HCT116 (cell line): ENCODE measurements around the gene CS. TPM values are rescaled to one million over a fixed set of nuclear protein-coding genes. Genes with fewer than 3 reads are reported as not detected.
"Not testable (repeated sequence)": the region's sequence is repeated elsewhere in the genome, so short reads cannot be mapped to it uniquely, and the experiment has no call there.

Experiments used
- ATAC-seq: fragments of 200-7000 bp; cut with Tn5 transposase; 2 replicates; pipeline ENCODE4 v1.9.1; 2020; ENCODE audit warnings: mild to moderate bottlenecking, moderate library complexity
- BruUV-seq: library from RNA; stranded (reverse); fragments of 400-500 nt; replicated peaks from 2 replicates; lab custom pipeline; 2021; lab: Mats Ljungman, UMichigan
- CTCF ChIA-PET: fragments of 300-600 bp; sonication (Branson Sonifier 250); formaldehyde crosslinking; loops from one replicate; lab custom pipeline; 2021; ENCODE audit warnings: antibody characterized with exemption; lab: Charles Lee
- POLR2A ChIA-PET: fragments of 300-600, 350-600 bp; sonication (Branson Sonifier 250); formaldehyde crosslinking; loops from one replicate; lab custom pipeline; 2021; ENCODE audit warnings: antibody characterized with exemption; lab: Charles Lee
- RAD21 ChIA-PET, 2 experiments: fragments of 300-600 bp; sonication (Branson Sonifier 250); formaldehyde crosslinking; loops; one replicate each; lab custom pipeline; 2023; ENCODE audit warnings: low total read pairs in 2 of 2; ENCODE audit not compliant: uncharacterized antibody in 2 of 2, unreplicated experiment in 2 of 2, low non-redundant PET in 1 of 2; lab: Charles Lee
- DNase-seq: peaks from one replicate; pipeline ENCODE4 v3.0.0-alpha.2; 2010; ENCODE audit warnings: low read depth, low spot score
- H2AFZ ChIP-seq: fragments of 200-600 bp; shearing (Covaris generic), sonication (generic); 2 replicates; pipeline ENCODE4 v1.6.1; 2017; ENCODE audit warnings: low read depth, mixed run types, mixed read lengths, antibody characterized with exemption, low read length; ENCODE audit not compliant: poor library complexity, severe bottlenecking
- H3K27ac ChIP-seq: 2 replicates; pipeline ENCODE4 v1.5.1; 2012; ENCODE audit warnings: low read depth, low read length
- H3K27me3 ChIP-seq: fragments of 200-600 bp; sonication (generic); 2 replicates; pipeline ENCODE4 v1.6.1; 2016; ENCODE audit warnings: mixed run types, low read length, mixed read lengths; ENCODE audit not compliant: insufficient read depth
- H3K36me3 ChIP-seq, 2 experiments: fragments of 200-500 bp in 1 of 2; fragments of 200-600 bp in 1 of 2; sonication (Bioruptor generic) in 1 of 2; sonication (generic) in 1 of 2; 2 replicates each; pipeline versions ENCODE4 v1.5.1 to v1.6.1; 2014 to 2016; ENCODE audit warnings: low read length in 2 of 2, inconsistent platforms in 1 of 2, mixed read lengths in 1 of 2, mixed run types in 1 of 2; ENCODE audit not compliant: insufficient read depth in 2 of 2, control insufficient read depth in 1 of 2
- H3K4me1 ChIP-seq, 2 experiments: fragments of 200-600 bp in 1 of 2; sonication (generic) in 1 of 2; 2 replicates each; pipeline versions ENCODE4 v1.5.1 to v1.6.1; 2012 to 2017; ENCODE audit warnings: low read length in 2 of 2, inconsistent platforms in 1 of 2, mild to moderate bottlenecking in 1 of 2, mixed read lengths in 1 of 2, mixed run types in 1 of 2, moderate library complexity in 1 of 2; ENCODE audit not compliant: insufficient read depth in 2 of 2, control insufficient read depth in 1 of 2
- H3K4me2 ChIP-seq: fragments of 200-600 bp; sonication (generic); 2 replicates; pipeline ENCODE4 v1.6.1; 2017; ENCODE audit warnings: mixed run types, low read length, mixed read lengths
- H3K4me3 ChIP-seq, 2 experiments: fragments of 200-600 bp in 1 of 2; sonication (generic) in 1 of 2; replicated peaks in 1 of 2; 2 replicates each; pipeline ENCODE4 v1.5.1; 2011 to 2016; ENCODE audit warnings: low read length in 2 of 2, control low read depth in 1 of 2, low read depth in 1 of 2, mild to moderate bottlenecking in 1 of 2, mixed read lengths in 1 of 2, mixed run types in 1 of 2
- H3K79me2 ChIP-seq: fragments of 200-600 bp; sonication (generic); 2 replicates; pipeline ENCODE4 v1.6.1; 2017; ENCODE audit warnings: mild to moderate bottlenecking, mixed run types, low read length, moderate library complexity, mixed read lengths; ENCODE audit not compliant: insufficient read depth
- H3K9ac ChIP-seq: fragments of 200-600 bp; sonication (generic); 2 replicates; pipeline ENCODE4 v1.6.1; 2016; ENCODE audit warnings: low read length, mixed read lengths
- H3K9me2 ChIP-seq: fragments of 200-600 bp; sonication (generic), shearing (Covaris generic); 2 replicates; pipeline ENCODE4 v1.6.1; 2017; ENCODE audit warnings: mixed run types, mild to moderate bottlenecking, moderate library complexity; ENCODE audit not compliant: insufficient read depth
- H3K9me3 ChIP-seq, 2 experiments: fragments of 200-500 bp in 1 of 2; fragments of 200-600 bp in 1 of 2; sonication (Bioruptor generic) in 1 of 2; sonication (generic) in 1 of 2; 2 replicates each; pipeline ENCODE4 v1.6.1; 2014 to 2017; ENCODE audit warnings: low read length in 2 of 2, mixed read lengths in 2 of 2, inconsistent platforms in 1 of 2, low read depth in 1 of 2, mild to moderate bottlenecking in 1 of 2, mixed run types in 1 of 2, moderate library complexity in 1 of 2; ENCODE audit not compliant: control insufficient read depth in 1 of 2, insufficient read depth in 1 of 2
- H4K20me1 ChIP-seq: fragments of 200-600 bp; sonication (generic), shearing (Covaris generic); 2 replicates; pipeline ENCODE4 v1.6.1; 2017; ENCODE audit warnings: mixed run types, mild to moderate bottlenecking, moderate library complexity; ENCODE audit not compliant: insufficient read depth
- RAD21 ChIP-seq: IDR thresholded peaks from 2 replicates; pipeline ENCODE4 v1.6.1; 2012; ENCODE audit warnings: low read depth, mild to moderate bottlenecking
- SRF ChIP-seq: IDR thresholded peaks from 2 replicates; pipeline ENCODE4 v1.6.1; 2012; ENCODE audit warnings: low read depth
- intact Hi-C: fragments of 100-400 bp; cut with micrococcal nuclease; formaldehyde crosslinking; loops from 2 replicates; pipeline ENCODE4 v1.10.0; 2022
- total RNA-seq: library from RNA; stranded (reverse); gene quantifications from one replicate; pipeline ENCODE4 v1.2.1, GENCODE V29; 2021; ENCODE audit not compliant: unreplicated experiment
- TF ChIP-seq, protein P1 (sequence below), 3 experiments: fragments of 200-600 bp in 1 of 3; sonication (generic) in 1 of 3; IDR thresholded peaks in 2 of 3; conservative IDR thresholded peaks in 1 of 3; 2 replicates each; pipeline ENCODE4 v1.5.1; 2012 to 2017; ENCODE audit warnings: low read depth in 2 of 3, low read length in 2 of 3, antibody characterized with exemption in 1 of 3, borderline replicate concordance in 1 of 3, control low read depth in 1 of 3, mild to moderate bottlenecking in 1 of 3, mixed read lengths in 1 of 3, mixed run types in 1 of 3, moderate library complexity in 1 of 3; ENCODE audit not compliant: insufficient read depth in 1 of 3
- TF ChIP-seq, protein P2 (sequence below): IDR thresholded peaks from 2 replicates; pipeline ENCODE4 v1.6.1; 2012

CS gene
- total RNA-seq, 1 experiment from 2014 or later, result 270 TPM

GRCh38 chr12:56346675-56347074, 46.5 kb upstream of the CS start:
- Histone ChIP-seq H3K79me2 (no peaks in the 10 kb centered on the region), H3K9me3 (no peaks in the 10 kb centered on the region), H3K4me3 (no peak overlapping the region), H3K27me3 (no peaks in the 10 kb centered on the region), H3K9ac (no peak overlapping the region), H3K9me2 (no peaks in the 10 kb centered on the region), H2AFZ (no peak overlapping the region), H3K36me3 (peaks cover 17 to 20% of the 10 kb centered on the region in 2 experiments; a peak in 3 of 4 replicates), H3K4me2 (no peak overlapping the region), H4K20me1 (no peaks in the 10 kb centered on the region), H3K27ac (no peak overlapping the region), H3K4me1 (no peaks in the 10 kb centered on the region)
- TF ChIP-seq SRF (no peak), RAD21 (peak; percentile 21; the same call in 1 of the 2 replicates)
- TF ChIP-seq, protein P1, sequence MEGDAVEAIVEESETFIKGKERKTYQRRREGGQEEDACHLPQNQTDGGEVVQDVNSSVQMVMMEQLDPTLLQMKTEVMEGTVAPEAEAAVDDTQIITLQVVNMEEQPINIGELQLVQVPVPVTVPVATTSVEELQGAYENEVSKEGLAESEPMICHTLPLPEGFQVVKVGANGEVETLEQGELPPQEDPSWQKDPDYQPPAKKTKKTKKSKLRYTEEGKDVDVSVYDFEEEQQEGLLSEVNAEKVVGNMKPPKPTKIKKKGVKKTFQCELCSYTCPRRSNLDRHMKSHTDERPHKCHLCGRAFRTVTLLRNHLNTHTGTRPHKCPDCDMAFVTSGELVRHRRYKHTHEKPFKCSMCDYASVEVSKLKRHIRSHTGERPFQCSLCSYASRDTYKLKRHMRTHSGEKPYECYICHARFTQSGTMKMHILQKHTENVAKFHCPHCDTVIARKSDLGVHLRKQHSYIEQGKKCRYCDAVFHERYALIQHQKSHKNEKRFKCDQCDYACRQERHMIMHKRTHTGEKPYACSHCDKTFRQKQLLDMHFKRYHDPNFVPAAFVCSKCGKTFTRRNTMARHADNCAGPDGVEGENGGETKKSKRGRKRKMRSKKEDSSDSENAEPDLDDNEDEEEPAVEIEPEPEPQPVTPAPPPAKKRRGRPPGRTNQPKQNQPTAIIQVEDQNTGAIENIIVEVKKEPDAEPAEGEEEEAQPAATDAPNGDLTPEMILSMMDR (IDR thresholded peaks at IDR 0.05 in 2 of 3, conservative IDR thresholded peaks at IDR 0.05 in 1 of 3; ENCODE audit: borderline replicate concordance in 1 of 3, insufficient read depth in 1 of 3, low read depth in 2 of 3, low read length in 2 of 3), result 0 out of 6 replicates have a peak, but pooled peaks have one; percentile 4 to 21 (median 11)
- TF ChIP-seq, protein P2, sequence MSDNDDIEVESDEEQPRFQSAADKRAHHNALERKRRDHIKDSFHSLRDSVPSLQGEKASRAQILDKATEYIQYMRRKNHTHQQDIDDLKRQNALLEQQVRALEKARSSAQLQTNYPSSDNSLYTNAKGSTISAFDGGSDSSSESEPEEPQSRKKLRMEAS, result no peak
- RAD21 ChIA-PET, result interaction anchor here in 1 of 2 experiments (0.6 kb wide), 1 partner anchor 25 kb away, joined by 3 read pairs; no protein-coding TSS in a partner anchor
- CTCF ChIA-PET, result no interaction called here
- BruUV-seq, result no TSS peak
- intact Hi-C loops, result no loop called here
- POLR2A ChIA-PET, result no interaction called here
- DNase-seq, result no peak
- peak; percentile 72 for ATAC-seq

DNA sequence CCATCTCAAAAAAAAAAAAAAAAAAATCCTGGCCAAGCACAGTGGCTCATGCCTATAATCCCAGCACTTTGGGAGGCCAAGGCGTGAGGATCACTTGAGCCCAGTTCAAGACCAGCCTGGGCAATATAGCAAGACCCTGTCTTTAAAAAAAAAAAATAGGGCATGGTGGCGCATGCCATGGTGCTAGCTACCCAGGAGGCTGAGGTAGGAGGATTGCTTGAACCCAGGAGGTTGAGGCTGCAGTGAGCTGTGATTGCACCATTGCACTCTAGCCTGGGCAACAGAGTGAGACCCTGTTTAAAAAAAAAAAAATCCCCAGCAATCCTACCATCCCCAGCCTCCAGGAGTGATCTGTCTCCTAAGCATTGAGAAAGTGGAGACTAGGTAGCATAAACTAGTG, 42.2 kb upstream of the CS start:
- CTCF ChIA-PET, intact Hi-C loops, H3K27ac ChIP-seq, RAD21 ChIA-PET, H3K79me2 ChIP-seq, H3K27me3 ChIP-seq, BruUV-seq, H3K36me3 ChIP-seq, H3K9me2 ChIP-seq, H3K4me2 ChIP-seq, H2AFZ ChIP-seq, H3K4me3 ChIP-seq, H4K20me1 ChIP-seq, H3K9me3 ChIP-seq, ATAC-seq, H3K4me1 ChIP-seq, H3K9ac ChIP-seq, DNase-seq: not testable (repeated sequence)
- POLR2A ChIA-PET, result interaction anchor here (0.7 kb wide), 1 partner anchor 66 kb away, joined by 3 read pairs; no protein-coding TSS in a partner anchor
